IPS-11a (cell line): ENCODE measurements around the gene CLDN8.

Source experiments
- H3K4me3 ChIP-seq: one replicate; pipeline ENCODE4 v1.5.1; 2013; ENCODE audit warnings: low read depth, low read length, control low read depth

Gene CLDN8

GRCh38 chr21:30206551-30207251 is 9.2 kb downstream of the CLDN8 start:
- no peak overlapping the region for H3K4me3 ChIP-seq

- no peak overlapping the region for H3K4me3 ChIP-seq
Measured at GRCh38 chr21:30200000-30200399, 15.9 kb downstream of the CLDN8 start.

- no peak overlapping the region for H3K4me3 ChIP-seq
Measured at GRCh38 chr21:30194701-30195299, 21.1 kb downstream of the CLDN8 start.

- H3K4me3 ChIP-seq = no peak overlapping the region
Measured at GRCh38 chr21:30193201-30193600, 22.7 kb downstream of the CLDN8 start.

GRCh38 chr21:30190554-30190953 is 25.3 kb downstream of the CLDN8 start:
- H3K4me3 ChIP-seq = no peak overlapping the region

- H3K4me3 ChIP-seq = no peak overlapping the region
Measured at GRCh38 chr21:30189773-30190172, 26.1 kb downstream of the CLDN8 start.

GRCh38 chr21:30186242-30186641 is 29.7 kb downstream of the CLDN8 start:
- no peak overlapping the region for H3K4me3 ChIP-seq

GRCh38 chr21:30168086-30168485 is 47.8 kb downstream of the CLDN8 start:
- no peak overlapping the region for H3K4me3 ChIP-seq

GRCh38 chr21:30166705-30167104 is 49.2 kb downstream of the CLDN8 start, which contains the start of gene CLDN17:
Gene CLDN17, minus strand, starts transcription at chr21:30166805. Its CDS starts 188 bp downstream, at chr21:30166617.
- H3K4me3 ChIP-seq = no peak within 1 kb of the TSS

- H3K4me3 ChIP-seq = no peak overlapping the region
Measured at GRCh38 chr21:30166171-30166570, 49.7 kb downstream of the CLDN8 start.

GRCh38 chr21:30164796-30165195 is 51.1 kb downstream of the CLDN8 start:
- no peak overlapping the region for H3K4me3 ChIP-seq
